ENCODE measurements around the gene TGM2.
"Not testable (repeated sequence)": the region's sequence is repeated elsewhere in the genome, so short reads cannot be mapped to it uniquely, and the experiment has no call there.

Gene TGM2

GRCh38 chr20:38113401-38114325, 51.4 kb downstream of the TGM2 start:
- DNase-seq (ENCODE audit: low spot score): no peak

DNA sequence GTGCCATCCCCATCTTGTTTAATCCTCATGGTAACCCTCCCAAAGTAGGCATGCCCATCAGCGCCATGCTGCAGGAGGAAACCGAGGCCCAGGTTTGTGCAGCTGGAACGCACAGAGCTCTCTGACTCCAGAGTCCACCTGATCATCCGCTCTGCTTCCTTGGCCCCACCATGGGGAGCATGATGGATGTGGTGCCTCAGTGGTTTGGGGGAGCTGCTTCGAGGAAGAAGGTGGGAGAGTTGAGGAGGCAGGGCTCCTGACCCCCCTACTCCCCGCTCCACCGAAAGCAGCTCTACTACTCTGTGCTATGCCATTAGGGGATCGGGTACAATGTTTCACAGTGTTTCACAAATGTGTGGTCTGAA, 52.2 kb downstream of the TGM2 start:
- no peak for DNase-seq (ENCODE audit: low spot score)

- DNase-seq (ENCODE audit: low spot score): no peak
Measured at GRCh38 chr20:38112261-38112929, 52.7 kb downstream of the TGM2 start.

- no peak for DNase-seq (ENCODE audit: low spot score)
Measured at GRCh38 chr20:38111366-38112232, 53.5 kb downstream of the TGM2 start.

DNA sequence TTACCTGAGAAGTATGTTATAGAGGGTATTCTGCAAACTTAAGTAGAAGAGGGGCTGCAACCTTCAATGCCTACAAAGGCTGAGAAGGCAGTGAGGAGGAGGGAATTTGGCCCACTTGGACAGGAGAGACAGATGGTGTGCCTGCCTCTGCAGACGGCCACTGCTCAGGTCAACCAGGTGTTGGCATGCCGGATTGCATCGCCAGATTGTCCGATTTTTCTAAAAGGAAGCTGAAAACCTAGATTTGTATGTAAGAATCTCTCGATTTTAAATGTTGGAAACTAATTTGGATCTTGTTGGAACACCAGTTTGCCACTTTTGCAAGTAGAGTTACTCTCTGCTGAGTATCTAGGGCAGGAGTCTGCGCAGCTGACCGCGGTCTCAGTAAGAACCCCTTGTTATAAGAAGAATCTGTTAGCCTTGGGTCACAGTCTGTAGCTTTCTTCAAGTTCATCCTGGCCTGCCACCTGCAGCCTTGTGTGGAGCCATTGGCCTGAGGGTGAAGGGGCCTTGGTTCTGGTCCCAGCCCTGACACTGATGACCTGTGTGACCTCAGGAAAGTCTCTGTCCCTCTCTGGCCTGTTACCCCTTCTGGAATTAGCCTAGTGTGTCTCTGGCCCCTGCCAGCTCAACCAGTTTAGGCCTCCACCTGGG, 54.4 kb downstream of the TGM2 start:
- no peak for DNase-seq (ENCODE audit: low spot score)

GRCh38 chr20:38109591-38110524, 55.2 kb downstream of the TGM2 start:
- DNase-seq (ENCODE audit: low spot score): no peak

GRCh38 chr20:38108986-38109541, 56.0 kb downstream of the TGM2 start:
- no peak for DNase-seq (ENCODE audit: low spot score)

- DNase-seq (ENCODE audit: low spot score): no peak
Measured at GRCh38 chr20:38108438-38108985, 56.6 kb downstream of the TGM2 start.

GRCh38 chr20:38107916-38108315, 57.2 kb downstream of the TGM2 start:
- not testable (repeated sequence) for DNase-seq (ENCODE audit: low spot score)

GRCh38 chr20:38107386-38107785, 57.7 kb downstream of the TGM2 start:
- not testable (repeated sequence) for DNase-seq (ENCODE audit: low spot score)

- no peak for DNase-seq (ENCODE audit: low spot score)
Measured at GRCh38 chr20:38106461-38106860, 58.6 kb downstream of the TGM2 start.

- no peak for DNase-seq (ENCODE audit: low spot score)
Measured at GRCh38 chr20:38104285-38104684, 60.8 kb downstream of the TGM2 start.

GRCh38 chr20:38102206-38102605, 62.9 kb downstream of the TGM2 start:
- not testable (repeated sequence) for DNase-seq (ENCODE audit: low spot score)

DNA sequence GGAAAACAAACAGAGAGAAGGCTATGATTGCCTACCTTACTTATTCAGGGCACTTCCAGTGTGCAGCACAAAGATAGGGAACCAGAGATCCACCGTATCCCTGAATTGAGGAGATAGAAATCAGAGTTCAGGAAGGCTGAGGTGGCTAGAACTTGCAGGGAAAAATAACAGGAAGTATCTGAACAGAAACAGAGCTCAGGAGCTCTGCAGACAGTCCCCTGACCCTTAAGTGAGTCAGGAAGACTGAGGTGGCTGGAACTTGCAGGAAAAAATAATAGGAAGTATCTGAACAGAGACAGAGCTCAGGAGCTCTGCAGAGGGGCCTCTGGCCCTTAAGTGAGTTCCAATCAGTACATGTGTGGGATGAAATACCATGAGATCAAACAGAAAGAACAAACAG, 66.1 kb downstream of the TGM2 start:
- DNase-seq (ENCODE audit: low spot score): no peak

GRCh38 chr20:38095017-38095686, 69.9 kb downstream of the TGM2 start:
- no peak for DNase-seq (ENCODE audit: low spot score)

GRCh38 chr20:38094373-38094891, 70.6 kb downstream of the TGM2 start:
- no peak for DNase-seq (ENCODE audit: low spot score)

GRCh38 chr20:38093641-38094077, 71.4 kb downstream of the TGM2 start:
- DNase-seq (ENCODE audit: low spot score): no peak

DNA sequence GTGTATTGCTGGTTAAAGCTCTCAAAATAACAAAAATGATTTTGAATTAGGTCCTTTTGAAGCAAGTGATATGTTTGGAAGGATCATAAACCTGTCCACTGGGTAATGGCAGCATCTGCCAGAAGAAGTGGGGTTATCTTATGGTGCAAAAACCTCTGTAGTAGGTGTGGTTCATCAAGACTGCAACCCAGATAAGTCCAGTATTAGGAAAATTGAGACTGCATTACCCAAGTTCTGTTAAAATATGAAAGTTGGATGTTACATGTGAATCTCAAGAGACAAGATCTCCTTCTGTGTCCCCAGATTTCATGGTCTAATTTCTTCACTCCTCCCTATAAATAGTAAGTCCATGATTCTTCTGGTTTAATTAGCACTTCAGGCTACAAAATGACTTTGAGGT, 72.2 kb downstream of the TGM2 start:
- DNase-seq (ENCODE audit: low spot score): no peak

DNA sequence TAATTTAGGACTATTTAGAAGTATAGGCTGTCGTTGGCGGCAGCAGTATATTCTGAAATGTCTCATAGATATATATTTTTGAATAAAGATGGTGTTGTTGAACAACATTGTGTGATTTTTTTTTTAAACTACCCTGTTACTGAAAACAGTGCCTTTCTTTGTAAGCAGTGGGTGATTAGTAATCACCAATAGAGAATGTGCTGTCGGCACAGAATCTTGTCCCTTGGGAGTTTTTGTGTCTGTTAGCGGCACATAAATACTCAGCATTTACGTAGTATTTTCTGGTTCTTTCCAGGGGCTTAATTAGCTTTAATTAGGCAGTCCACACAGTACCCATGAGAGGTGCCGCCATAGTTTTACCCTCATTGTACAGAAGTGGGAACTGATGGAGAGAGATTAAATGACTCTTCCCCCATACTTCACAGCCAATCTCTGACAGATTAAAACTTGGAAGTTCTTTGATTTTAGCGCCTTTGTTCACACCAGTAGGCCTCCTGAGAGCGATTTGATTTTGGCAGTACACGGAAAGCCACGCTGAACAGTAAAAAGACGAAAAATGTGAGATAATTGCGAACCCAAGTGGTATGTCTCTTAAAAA, 72.7 kb downstream of the TGM2 start:
- DNase-seq (ENCODE audit: low spot score): no peak
